Ovary (tissue), 3 donors: ENCODE results near the gene PRKG1.

Source experiments
- CTCF ChIP-seq, 3 donors: fragments of 450-650 bp in 2 of 3; fragments of 200-600 bp in 1 of 3; IDR thresholded peaks; one replicate each; pipeline versions ENCODE4 v1.5.1 to v1.8.0; 2016 to 2022; ENCODE audit warnings: antibody characterized with exemption in 3 of 3, mild to moderate bottlenecking in 1 of 3
- EP300 ChIP-seq: sonication (generic); formaldehyde crosslinking; IDR thresholded peaks from one replicate; pipeline ENCODE4 v1.6.1; 2017; ENCODE audit warnings: antibody characterized with exemption
- POLR2A ChIP-seq: fragments of 450-650 bp; IDR thresholded peaks from one replicate; pipeline ENCODE4 v1.6.1; 2017; ENCODE audit warnings: antibody characterized with exemption, mild to moderate bottlenecking, moderate library complexity
- donor health status: DM: no; HTN: no; CAD: no.

- TF ChIP-seq CTCF (IDR thresholded peaks at IDR 0.05) (no peak), POLR2A (no peak), EP300 (no peak)
Measured at GRCh38 chr10:51638211-51638610, 563.9 kb downstream of the PRKG1 start.
